IMR-90 (cell line): ENCODE results near the gene UPK2. TPM values are rescaled to one million over a fixed set of nuclear protein-coding genes. Genes with fewer than 3 reads are reported as not detected.

Source experiments
- ATAC-seq: fragments of 200-7000 bp; cut with Tn5 transposase; 2 replicates; pipeline ENCODE4 v1.9.1; 2020; ENCODE audit warnings: low read depth, mild to moderate bottlenecking, moderate library complexity
- BruUV-seq: library from RNA; stranded (reverse); fragments of 400-500 nt; replicated peaks from 2 replicates; lab custom pipeline; 2021; lab: Mats Ljungman, UMichigan
- CTCF ChIA-PET: fragments of 300-600 bp; formaldehyde crosslinking; extraction: SDS; loops from one replicate; lab custom pipeline; 2021; ENCODE audit warnings: antibody characterized with exemption; lab: Yijun Ruan, JAX
- POLR2A ChIA-PET: fragments of 300-600 bp; sonication (Branson Sonifier 250); formaldehyde crosslinking; loops from one replicate; lab custom pipeline; 2022; ENCODE audit warnings: antibody characterized with exemption; ENCODE audit not compliant: unreplicated experiment; lab: Charles Lee
- DNase-seq: peaks from one replicate; pipeline ENCODE4 v3.0.0; 2013
- H2AFZ ChIP-seq: replicated peaks from 2 replicates; pipeline ENCODE3; 2013; ENCODE audit warnings: low read length, mild to moderate bottlenecking; ENCODE audit not compliant: poor library complexity
- H2AK5ac ChIP-seq: 2 replicates; pipeline ENCODE4 v1.6.1; 2013; ENCODE audit warnings: low read depth, low read length, inconsistent platforms
- H2AK9ac ChIP-seq: replicated peaks from 2 replicates; pipeline ENCODE3; 2013; ENCODE audit warnings: mild to moderate bottlenecking, low read depth, low read length, moderate library complexity; ENCODE audit not compliant: poor library complexity
- H2BK120ac ChIP-seq: 2 replicates; pipeline ENCODE4 v1.6.1; 2013; ENCODE audit warnings: low read depth, low read length, inconsistent platforms
- H2BK15ac ChIP-seq: 3 replicates; pipeline ENCODE4 v1.6.1; 2013; ENCODE audit warnings: low read depth, low read length, inconsistent platforms
- H2BK20ac ChIP-seq: 2 replicates; pipeline ENCODE4 v1.6.1; 2013; ENCODE audit warnings: low read depth, mild to moderate bottlenecking, inconsistent platforms, low read length, moderate library complexity
- H2BK5ac ChIP-seq: 2 replicates; pipeline ENCODE4 v1.6.1; 2013; ENCODE audit warnings: mild to moderate bottlenecking, low read depth, low read length, inconsistent platforms; ENCODE audit not compliant: poor library complexity, severe bottlenecking
- H3K14ac ChIP-seq: replicated peaks from 2 replicates; pipeline ENCODE4 v1.6.1; 2013; ENCODE audit warnings: low read depth, low read length, inconsistent platforms
- H3K18ac ChIP-seq: 2 replicates; pipeline ENCODE4 v1.6.1; 2013; ENCODE audit warnings: low read depth, low read length, control low read depth
- H3K23ac ChIP-seq: 2 replicates; pipeline ENCODE4 v1.6.1; 2013; ENCODE audit warnings: low read depth, low read length, inconsistent platforms
- H3K27ac ChIP-seq: 2 replicates; pipeline ENCODE4 v1.5.1; 2013; ENCODE audit warnings: mild to moderate bottlenecking, control low read depth, low read length; ENCODE audit not compliant: insufficient read depth
- H3K27me3 ChIP-seq: 2 replicates; pipeline ENCODE4 v1.6.1; 2013; ENCODE audit warnings: low read length; ENCODE audit not compliant: control insufficient read depth, insufficient read depth
- H3K36me3 ChIP-seq: 2 replicates; pipeline ENCODE4 v1.6.1; 2013; ENCODE audit warnings: low read length, mixed read lengths; ENCODE audit not compliant: control insufficient read depth, insufficient read depth
- H3K4ac ChIP-seq: 2 replicates; pipeline ENCODE4 v1.6.1; 2013; ENCODE audit warnings: low read depth, low read length, inconsistent platforms
- H3K4me1 ChIP-seq: 2 replicates; pipeline ENCODE4 v1.6.1; 2013; ENCODE audit warnings: low read length, mixed read lengths; ENCODE audit not compliant: control insufficient read depth, insufficient read depth
- H3K4me2 ChIP-seq: 2 replicates; pipeline ENCODE4 v1.6.1; 2013; ENCODE audit warnings: low read depth, mild to moderate bottlenecking, control low read depth, low read length, moderate library complexity
- H3K4me3 ChIP-seq: 2 replicates; pipeline ENCODE4 v1.5.1; 2013; ENCODE audit warnings: low read depth, mild to moderate bottlenecking, control low read depth, low read length, moderate library complexity; ENCODE audit not compliant: insufficient read depth
- H3K56ac ChIP-seq: 2 replicates; pipeline ENCODE4 v1.6.1; 2013; ENCODE audit warnings: low read length, inconsistent platforms; ENCODE audit not compliant: insufficient read depth; ENCODE audit errors: extremely low read depth
- H3K79me1 ChIP-seq, 2 experiments: 2 replicates each; pipeline ENCODE4 v1.6.1; 2013; ENCODE audit warnings: low read length in 2 of 2, inconsistent platforms in 1 of 2, low read depth in 1 of 2
- H3K9ac ChIP-seq: 2 replicates; pipeline ENCODE4 v1.6.1; 2013; ENCODE audit warnings: low read depth, low read length, control low read depth
- H3K9me1 ChIP-seq: 2 replicates; pipeline ENCODE4 v1.6.1; 2013; ENCODE audit warnings: low read length, inconsistent platforms; ENCODE audit not compliant: insufficient read depth
- H3K9me3 ChIP-seq: 2 replicates; pipeline ENCODE4 v1.6.1; 2013; ENCODE audit warnings: low read length; ENCODE audit not compliant: control insufficient read depth, insufficient read depth
- H4K20me1 ChIP-seq: 2 replicates; pipeline ENCODE4 v1.6.1; 2013; ENCODE audit warnings: low read length, inconsistent platforms; ENCODE audit not compliant: insufficient read depth
- H4K5ac ChIP-seq: 2 replicates; pipeline ENCODE4 v1.6.1; 2013; ENCODE audit warnings: mild to moderate bottlenecking, low read depth, low read length, control low read depth
- H4K8ac ChIP-seq, 2 experiments: 2 replicates each; pipeline ENCODE4 v1.6.1; 2013; ENCODE audit warnings: low read depth in 2 of 2, low read length in 2 of 2, control low read depth in 1 of 2, inconsistent platforms in 1 of 2
- H4K91ac ChIP-seq: 2 replicates; pipeline ENCODE4 v1.6.1; 2013; ENCODE audit warnings: low read depth, low read length, inconsistent platforms; ENCODE audit not compliant: insufficient read depth
- CHD1 ChIP-seq: IDR thresholded peaks from 2 replicates; pipeline ENCODE4 v1.6.1; 2012; ENCODE audit warnings: low read depth, low read length, improper control_type of control experiment
- CTCF ChIP-seq: conservative IDR thresholded peaks from 2 replicates; pipeline ENCODE4 v1.5.1; 2012; ENCODE audit warnings: mild to moderate bottlenecking, low read depth, low read length, improper control_type of control experiment
- MXI1 ChIP-seq: IDR thresholded peaks from 2 replicates; pipeline ENCODE4 v1.6.1; 2012; ENCODE audit warnings: low read depth, mild to moderate bottlenecking, low read length, moderate library complexity, borderline replicate concordance
- NFE2L2 ChIP-seq: fragments of 150-350 bp; IDR thresholded peaks from 2 replicates; pipeline ENCODE4 v1.6.1; 2016; ENCODE audit warnings: low read depth, mild to moderate bottlenecking, low read length
- POLR2A ChIP-seq: IDR thresholded peaks from 2 replicates; pipeline ENCODE4 v1.6.1; 2012; ENCODE audit warnings: mild to moderate bottlenecking, low read depth, low read length
- SMC3 ChIP-seq: fragments of 150-350 bp; IDR thresholded peaks from 2 replicates; pipeline ENCODE4 v1.6.1; 2016; ENCODE audit warnings: low read depth, mild to moderate bottlenecking, antibody characterized with exemption, low read length, moderate library complexity
- USF2 ChIP-seq: fragments of 150-350 bp; IDR thresholded peaks from 2 replicates; pipeline ENCODE4 v1.6.1; 2017; ENCODE audit warnings: mild to moderate bottlenecking, antibody characterized with exemption, low read length, low read depth
- WGBS, 2 experiments: methylation state at CpG; one replicate each; pipeline versions ENCODE4 v1.1.5 to v1.1.7; 2013; ENCODE audit warnings: missing lambda C conversion rate in 2 of 2; ENCODE audit not compliant: insufficient read length in 1 of 2; ENCODE audit errors: extremely low coverage in 2 of 2; 5-methylcytosine and 5-hydroxymethylcytosine counted together
- dilution Hi-C: fragments of 300-500 bp; cut with HindIII; formaldehyde crosslinking; loops from one replicate; pipeline ENCODE4 v1.14.3; 2018; ENCODE audit warnings: low sequenced_read_pairs; ENCODE audit not compliant: unreplicated experiment
- in situ Hi-C: fragments of 300-500 bp; cut with MboI; formaldehyde crosslinking; loops from 3 replicates; pipeline ENCODE4 v1.14.3; 2019; ENCODE audit warnings: low sequenced_read_pairs, inconsistent platforms, mixed read lengths
- intact Hi-C: fragments of 100-400 bp; cut with micrococcal nuclease; formaldehyde crosslinking; loops from 2 replicates; pipeline ENCODE4 v1.10.0; 2022
- polyA plus RNA-seq, 3 experiments: library from polyadenylated mRNA; depleted of rRNA; stranded (reverse); fragments of >200 nt; gene quantifications; 2 replicates each; pipeline ENCODE4 v1.2.3, GENCODE V29; 2012; ENCODE audit warnings: low replicate concordance in 1 of 3
- total RNA-seq: library from RNA; depleted of rRNA; stranded (reverse); fragments of >200 nt; gene quantifications from 2 replicates; pipeline ENCODE4 v1.2.3, GENCODE V29; 2012

UPK2 gene
- total and polyA plus RNA-seq, 2 of the 4 experiments (the other 2 are of a cell fraction) = 0.26 TPM; not detected in 1

- Histone ChIP-seq H3K36me3 (peaks cover 13% of the 10 kb centered on the region), H3K4me2 (peak overlapping the region; percentile 74), H2BK120ac (peak overlapping the region; percentile 98), H3K9ac (peak overlapping the region; percentile 79), H3K4ac (peak overlapping the region; percentile 100), H4K20me1 (peaks cover 34% of the 10 kb centered on the region), H3K9me3 (no peaks in the 10 kb centered on the region), H4K91ac (peak overlapping the region; percentile 99), H2AK5ac (peak overlapping the region; percentile 100), H3K23ac (peak overlapping the region; percentile 100), H2AK9ac (peak overlapping the region; percentile 99), H3K18ac (peak overlapping the region; percentile 98), H3K14ac (peak overlapping the region; percentile 94), H4K8ac (peak overlapping the region; percentile 89 to 93), H2BK20ac (peak overlapping the region; percentile 96), H3K56ac (peak overlapping the region; percentile 82), H2BK5ac (peak overlapping the region; percentile 99), H4K5ac (peak overlapping the region; percentile 94), H2AFZ (peak overlapping the region; percentile 84), H3K79me1 (peaks cover 15 to 76% of the 10 kb centered on the region in 2 experiments; a peak in 3 of 4 replicates), H3K4me3 (peak overlapping the region; percentile 16; the same call in 1 of the 2 replicates), H3K4me1 (peaks cover 60% of the 10 kb centered on the region), H3K27ac (peak overlapping the region; percentile 98), H2BK15ac (peak overlapping the region; percentile 98), H3K9me1 (peaks cover 10% of the 10 kb centered on the region; the same call in 1 of the 2 replicates), H3K27me3 (no peaks in the 10 kb centered on the region)
- ChIA-PET CTCF (interaction anchor here (0.6 to 2.6 kb wide), 6 partner anchors 14 to 126 kb away, joined by 3 to 15 read pairs (median 4); partner anchors contain the start of gene BCL9L), POLR2A (interaction anchor here (1.0 to 2.9 kb wide), 2 partner anchors 11 to 18 kb away, joined by 13 read pairs; no protein-coding TSS in a partner anchor)
- no TSS peak for BruUV-seq
- peak; percentile 2 for ATAC-seq
- no CpG with 5 or more reads among the region's 21 CpGs for WGBS, 2 experiments
- intact Hi-C loops (no loop called here), dilution Hi-C loops (no loop called here), in situ Hi-C loops (no loop called here)
- TF ChIP-seq CHD1 (no peak), SMC3 (no peak), NFE2L2 (no peak), MXI1 (no peak), CTCF (no peak), USF2 (no peak), POLR2A (0 out of 2 replicates have a peak, but pooled peaks have one; percentile 38)
- DNase-seq = peak; percentile 52
Observed at GRCh38 chr11:118911113-118911879, 44.8 kb upstream of the UPK2 start.
